CD4-positive, alpha-beta T cell treated with Interleukin-10 for 1 hour (primary cell): ENCODE measurements around the gene MYBPC2.
A peak's percentile ranks its signal among the peaks of the same experiment; 100 is the strongest.

ENCODE experiments used
- DNase-seq: peaks from one replicate; pipeline ENCODE4 v3.0.0-alpha.2; 2020

The MYBPC2 gene

GRCh38 chr19:50501568-50502475, 69.1 kb downstream of the MYBPC2 start:
- no peak for DNase-seq

DNA sequence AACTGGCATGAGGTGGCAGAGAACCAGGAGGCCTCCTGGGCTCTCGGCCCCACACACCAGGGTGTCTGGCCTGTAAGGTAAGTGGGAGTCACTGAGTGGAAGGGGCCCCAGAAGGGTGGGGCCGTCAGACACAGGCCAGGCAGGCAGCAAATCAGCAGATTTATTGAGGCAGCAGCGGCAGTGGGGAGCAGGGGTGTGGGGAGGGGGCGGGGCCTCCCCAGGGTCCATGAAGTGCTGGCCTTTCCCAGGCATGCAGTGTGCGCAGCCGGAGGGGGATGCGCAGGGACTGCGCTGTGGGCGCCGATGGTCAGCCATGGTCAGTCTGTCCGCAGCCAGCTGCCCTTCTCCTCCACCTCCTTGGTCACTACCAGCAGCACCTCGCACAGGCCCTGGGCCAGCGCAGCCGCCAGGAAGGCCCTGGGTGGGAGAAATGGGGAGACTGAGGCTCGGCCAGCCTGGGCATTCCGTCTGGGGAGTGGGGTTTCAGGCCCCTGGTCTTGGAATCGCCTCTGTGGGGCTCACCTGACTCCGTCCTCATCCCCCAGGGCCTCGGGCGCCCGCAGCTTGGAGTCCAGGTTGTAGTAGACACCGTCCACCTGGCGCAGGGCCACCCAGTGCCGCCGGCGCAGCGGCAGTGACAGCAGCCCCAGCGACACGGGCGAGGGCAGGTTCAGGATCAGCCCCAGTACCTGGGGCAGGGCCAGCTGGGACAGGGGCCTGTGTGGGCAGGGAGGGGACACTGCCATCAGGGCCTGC, 73.3 kb downstream of the MYBPC2 start:
- DNase-seq = no peak

DNA sequence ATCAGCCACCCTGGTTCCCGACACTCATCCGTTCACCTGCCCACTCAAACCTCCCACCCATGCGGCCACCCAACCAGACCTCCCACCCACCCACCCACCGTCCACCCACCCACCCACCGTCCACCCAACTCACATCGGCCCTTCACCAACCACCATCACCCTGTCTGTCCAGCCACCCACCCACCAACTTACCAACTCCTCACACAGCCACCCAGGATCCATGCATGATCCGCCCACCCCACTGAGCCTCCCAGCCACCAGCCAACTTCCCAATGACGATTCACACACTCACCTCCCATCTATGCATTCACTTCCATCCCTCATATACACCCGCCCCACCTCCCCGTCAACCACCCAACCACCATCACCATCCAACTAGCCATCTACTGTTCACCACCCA, 74.0 kb downstream of the MYBPC2 start:
- DNase-seq = no peak

- DNase-seq = no peak
Measured at GRCh38 chr19:50507376-50507775, 74.7 kb downstream of the MYBPC2 start.

- DNase-seq = no peak
Measured at GRCh38 chr19:50508843-50509190, 76.1 kb downstream of the MYBPC2 start.

DNA sequence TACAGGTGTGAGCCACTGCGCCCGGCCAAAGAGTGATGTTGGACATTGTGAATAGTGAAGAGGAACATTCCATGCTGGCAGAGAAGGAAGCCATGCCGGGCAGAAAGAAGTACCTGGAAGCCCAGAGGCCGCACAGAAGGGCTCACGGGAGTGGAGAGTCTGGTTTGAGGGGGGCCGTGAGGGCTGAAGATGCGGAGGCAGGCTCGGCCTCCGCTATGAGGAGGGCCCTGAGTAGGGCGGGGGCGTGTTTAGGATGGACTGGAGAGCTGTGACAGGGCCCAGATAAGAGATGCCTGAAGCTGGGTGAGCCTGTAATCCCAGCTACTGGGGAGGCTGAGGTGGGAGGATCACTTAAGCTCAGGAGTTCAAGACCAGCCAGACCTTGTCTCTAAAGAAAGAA, 76.7 kb downstream of the MYBPC2 start:
- no peak for DNase-seq

DNA sequence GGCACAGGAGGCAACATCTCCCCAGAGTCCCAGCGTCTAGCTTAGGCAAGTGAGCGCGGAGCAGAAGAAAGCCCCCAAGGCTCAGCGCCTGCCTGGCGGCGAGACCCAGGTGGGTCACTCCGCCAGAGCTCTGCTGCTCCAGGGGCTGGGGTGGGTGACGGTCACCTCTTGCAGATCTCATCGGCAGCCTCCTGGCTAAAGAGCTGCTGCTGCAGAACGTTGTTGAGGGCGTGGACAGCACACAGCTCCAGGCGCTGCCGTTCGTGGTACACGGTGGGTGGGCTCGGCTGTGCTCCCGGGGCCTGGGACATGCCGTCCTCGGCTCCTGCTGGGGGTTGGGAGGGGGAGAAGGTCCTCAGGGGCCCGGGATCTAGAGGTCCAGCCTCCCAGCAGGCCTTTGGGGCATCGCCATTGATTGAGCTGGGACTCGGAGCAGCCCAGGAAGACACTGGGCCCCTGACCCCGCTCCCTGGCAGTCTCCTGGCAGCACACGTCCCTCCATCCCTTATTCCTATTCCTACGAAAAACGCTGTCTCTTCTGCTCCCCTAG, 77.5 kb downstream of the MYBPC2 start:
- DNase-seq = no peak

DNA sequence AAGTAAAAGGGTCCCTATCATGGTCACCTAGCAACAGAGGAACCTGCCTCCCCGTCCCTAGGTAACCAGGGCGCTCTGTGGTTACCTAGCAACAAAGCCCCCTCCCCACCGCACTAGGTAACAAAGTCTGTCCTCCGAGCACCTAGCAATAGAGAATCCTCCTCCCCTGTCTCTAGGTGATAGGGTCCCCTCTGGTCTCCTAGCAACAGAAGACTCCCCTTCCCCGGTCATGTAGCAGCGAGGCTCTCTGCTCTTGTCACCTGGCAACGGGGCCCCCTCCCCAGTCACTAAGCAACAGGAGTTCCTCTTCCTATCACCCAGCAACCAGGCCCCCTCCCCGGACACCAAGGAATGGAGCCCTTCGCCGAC, 78.0 kb downstream of the MYBPC2 start:
- DNase-seq = no peak

GRCh38 chr19:50511069-50511822, 78.6 kb downstream of the MYBPC2 start, which contains the start of gene JOSD2:
TSS of gene JOSD2 (minus strand) at chr19:50511191. CDS start at chr19:50510431, 760 bp downstream.
- peak; percentile 98 for DNase-seq

GRCh38 chr19:50512112-50512998, 79.7 kb downstream of the MYBPC2 start:
- DNase-seq = no peak

DNA sequence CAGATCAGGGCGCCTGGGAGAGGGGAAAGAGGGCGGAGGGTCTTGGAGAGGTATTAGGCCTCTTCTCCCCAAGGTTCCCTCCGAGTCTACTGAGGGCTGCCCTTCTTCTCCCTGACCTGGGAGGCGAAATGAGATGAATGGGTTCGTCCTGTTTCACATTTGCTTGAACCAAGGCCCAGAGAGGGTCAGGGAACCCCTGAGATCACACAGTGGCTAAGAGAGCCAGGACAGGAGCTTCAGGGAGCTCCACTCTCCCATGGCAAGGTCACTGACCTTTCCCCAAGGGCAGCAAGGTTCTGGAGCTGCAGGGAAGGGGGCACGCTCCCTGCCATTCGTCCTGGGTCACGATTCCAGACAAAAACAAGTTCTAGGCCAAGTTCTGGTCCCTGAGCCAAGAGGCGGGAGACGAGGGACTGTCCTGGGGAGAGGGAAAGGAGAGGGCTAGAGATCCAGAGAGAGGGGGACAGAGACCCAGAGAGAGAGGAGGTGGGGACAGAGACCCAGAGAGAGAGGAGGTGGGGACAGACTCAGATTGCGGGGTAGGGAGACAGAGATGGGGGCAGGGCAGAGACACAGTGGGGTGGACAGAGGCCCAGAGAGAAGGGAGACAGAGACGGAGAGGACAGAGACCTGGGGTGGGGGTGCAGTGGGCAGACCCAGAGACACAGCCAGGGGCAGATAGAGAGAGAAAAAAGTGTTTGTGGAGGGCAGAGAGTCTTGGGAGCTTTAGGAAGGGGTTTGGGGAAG, 80.5 kb downstream of the MYBPC2 start:
- no peak for DNase-seq

- no peak for DNase-seq
Measured at GRCh38 chr19:50513746-50514345, 81.2 kb downstream of the MYBPC2 start, which contains the start of gene ASPDH. TSS of gene ASPDH (minus strand) at chr19:50513913. CDS start at chr19:50513823, 90 bp downstream.

- DNase-seq = no peak
Measured at GRCh38 chr19:50514346-50515167, 81.9 kb downstream of the MYBPC2 start.

DNA sequence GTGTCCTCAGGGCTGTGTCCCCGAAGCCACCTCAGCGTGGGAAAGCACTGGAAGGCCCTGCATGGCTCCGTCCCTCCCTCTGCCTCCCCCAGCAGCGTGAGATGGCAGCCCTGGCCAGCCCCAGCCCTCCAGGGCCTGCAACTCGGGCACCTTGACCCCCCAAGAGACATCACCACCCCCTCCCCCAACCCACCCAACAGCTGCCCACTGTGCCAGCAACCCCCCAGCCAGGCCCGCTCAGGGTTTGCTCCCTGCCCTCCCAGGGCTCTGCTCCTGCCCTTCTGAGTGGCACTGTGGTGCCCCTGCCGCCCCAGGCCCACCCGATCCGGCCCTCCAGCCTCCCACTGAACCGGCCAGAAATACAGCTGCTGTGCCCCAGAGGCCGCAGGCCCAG, 82.5 kb downstream of the MYBPC2 start:
- DNase-seq = no peak
